ENCODE results near the gene GPBP1.

The GPBP1 gene

GRCh38 chr5:57259704-57260103, 85.8 kb downstream of the GPBP1 start:
- Histone ChIP-seq H3K27ac (ENCODE audit: low read depth, low read length, poor library complexity, severe bottlenecking) (no peak overlapping the region), H3K4me2 (ENCODE audit: low read length) (no peak overlapping the region), H3K9ac (ENCODE audit: low read length) (no peak overlapping the region), H2AFZ (ENCODE audit: low read length) (no peak overlapping the region), H3K79me2 (ENCODE audit: insufficient read depth, low read length) (no peaks in the 10 kb centered on the region), H3K4me1 (ENCODE audit: insufficient read depth, low read length, severe bottlenecking) (no peaks in the 10 kb centered on the region), H3K4me3 (ENCODE audit: low read depth, low read length, poor library complexity, severe bottlenecking) (no peak overlapping the region), H4K20me1 (ENCODE audit: insufficient read depth, low read length) (no peaks in the 10 kb centered on the region), H3K27me3 (ENCODE audit: insufficient read depth, low read length) (no peaks in the 10 kb centered on the region), H3K36me3 (ENCODE audit: insufficient read depth, low read length) (peaks cover 96% of the 10 kb centered on the region), H3F3A (ENCODE audit: insufficient read depth, low read length) (no peaks in the 10 kb centered on the region), H3K9me2 (ENCODE audit: low read depth, low read length) (no peaks in the 10 kb centered on the region), H3K9me3 (ENCODE audit: low read length) (no peaks in the 10 kb centered on the region)
- TF ChIP-seq, protein P1, sequence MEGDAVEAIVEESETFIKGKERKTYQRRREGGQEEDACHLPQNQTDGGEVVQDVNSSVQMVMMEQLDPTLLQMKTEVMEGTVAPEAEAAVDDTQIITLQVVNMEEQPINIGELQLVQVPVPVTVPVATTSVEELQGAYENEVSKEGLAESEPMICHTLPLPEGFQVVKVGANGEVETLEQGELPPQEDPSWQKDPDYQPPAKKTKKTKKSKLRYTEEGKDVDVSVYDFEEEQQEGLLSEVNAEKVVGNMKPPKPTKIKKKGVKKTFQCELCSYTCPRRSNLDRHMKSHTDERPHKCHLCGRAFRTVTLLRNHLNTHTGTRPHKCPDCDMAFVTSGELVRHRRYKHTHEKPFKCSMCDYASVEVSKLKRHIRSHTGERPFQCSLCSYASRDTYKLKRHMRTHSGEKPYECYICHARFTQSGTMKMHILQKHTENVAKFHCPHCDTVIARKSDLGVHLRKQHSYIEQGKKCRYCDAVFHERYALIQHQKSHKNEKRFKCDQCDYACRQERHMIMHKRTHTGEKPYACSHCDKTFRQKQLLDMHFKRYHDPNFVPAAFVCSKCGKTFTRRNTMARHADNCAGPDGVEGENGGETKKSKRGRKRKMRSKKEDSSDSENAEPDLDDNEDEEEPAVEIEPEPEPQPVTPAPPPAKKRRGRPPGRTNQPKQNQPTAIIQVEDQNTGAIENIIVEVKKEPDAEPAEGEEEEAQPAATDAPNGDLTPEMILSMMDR (IDR thresholded peaks at IDR 0.05; ENCODE audit: low read length): no peak
- TF ChIP-seq EZH2 (IDR thresholded peaks at IDR 0.05; ENCODE audit: borderline replicate concordance, low read length): no peak

GRCh38 chr5:57262541-57262940, 88.7 kb downstream of the GPBP1 start:
- Histone ChIP-seq H3K27ac (ENCODE audit: low read depth, low read length, poor library complexity, severe bottlenecking) (no peak overlapping the region), H2AFZ (ENCODE audit: low read length) (no peak overlapping the region), H3K27me3 (ENCODE audit: insufficient read depth, low read length) (no peaks in the 10 kb centered on the region), H3K4me3 (ENCODE audit: low read depth, low read length, poor library complexity, severe bottlenecking) (no peak overlapping the region), H3K4me1 (ENCODE audit: insufficient read depth, low read length, severe bottlenecking) (no peaks in the 10 kb centered on the region), H3K4me2 (ENCODE audit: low read length) (no peak overlapping the region), H4K20me1 (ENCODE audit: insufficient read depth, low read length) (no peaks in the 10 kb centered on the region), H3K9me2 (ENCODE audit: low read depth, low read length) (no peaks in the 10 kb centered on the region), H3K9ac (ENCODE audit: low read length) (no peak overlapping the region), H3K36me3 (ENCODE audit: insufficient read depth, low read length) (peaks cover 72% of the 10 kb centered on the region), H3K9me3 (ENCODE audit: low read length) (no peaks in the 10 kb centered on the region), H3F3A (ENCODE audit: insufficient read depth, low read length) (no peaks in the 10 kb centered on the region), H3K79me2 (ENCODE audit: insufficient read depth, low read length) (no peaks in the 10 kb centered on the region)
- no peak for TF ChIP-seq EZH2 (IDR thresholded peaks at IDR 0.05; ENCODE audit: borderline replicate concordance, low read length)
- TF ChIP-seq, protein P1 (IDR thresholded peaks at IDR 0.05; ENCODE audit: low read length): no peak

GRCh38 chr5:57267805-57268204, 93.9 kb downstream of the GPBP1 start:
- Histone ChIP-seq H3K4me1 (ENCODE audit: insufficient read depth, low read length, severe bottlenecking) (no peaks in the 10 kb centered on the region), H3K9ac (ENCODE audit: low read length) (no peak overlapping the region), H3K4me3 (ENCODE audit: low read depth, low read length, poor library complexity, severe bottlenecking) (no peak overlapping the region), H3K27ac (ENCODE audit: low read depth, low read length, poor library complexity, severe bottlenecking) (no peak overlapping the region), H4K20me1 (ENCODE audit: insufficient read depth, low read length) (no peaks in the 10 kb centered on the region), H3K36me3 (ENCODE audit: insufficient read depth, low read length) (peaks cover 20% of the 10 kb centered on the region), H3F3A (ENCODE audit: insufficient read depth, low read length) (no peaks in the 10 kb centered on the region), H2AFZ (ENCODE audit: low read length) (no peak overlapping the region), H3K9me2 (ENCODE audit: low read depth, low read length) (no peaks in the 10 kb centered on the region), H3K27me3 (ENCODE audit: insufficient read depth, low read length) (no peaks in the 10 kb centered on the region), H3K9me3 (ENCODE audit: low read length) (no peaks in the 10 kb centered on the region), H3K79me2 (ENCODE audit: insufficient read depth, low read length) (no peaks in the 10 kb centered on the region), H3K4me2 (ENCODE audit: low read length) (no peak overlapping the region)
- TF ChIP-seq, protein P1 (IDR thresholded peaks at IDR 0.05; ENCODE audit: low read length): no peak
- no peak for TF ChIP-seq EZH2 (IDR thresholded peaks at IDR 0.05; ENCODE audit: borderline replicate concordance, low read length)

All from OCI-LY1 (cell line).